Osteocyte (in vitro differentiated cells): ENCODE results near the gene NGEF. TPM values are rescaled to one million over a fixed set of nuclear protein-coding genes. Genes with fewer than 3 reads are reported as not detected.
"Not testable (repeated sequence)": the region's sequence is repeated elsewhere in the genome, so short reads cannot be mapped to it uniquely, and the experiment has no call there.

ENCODE experiments used
- DNase-seq: peaks from one replicate; pipeline ENCODE4 v3.0.0; 2021; ENCODE audit warnings: mixed read lengths; ENCODE audit not compliant: unreplicated experiment; ENCODE audit errors: extremely low spot score
- H3K27ac Mint-ChIP-seq: one replicate; pipeline ENCODE4 v1.8.0; 2021; ENCODE audit warnings: mild to moderate bottlenecking, mixed read lengths; ENCODE audit not compliant: unreplicated experiment
- H3K27me3 Mint-ChIP-seq: one replicate; pipeline ENCODE4 v1.8.0; 2021; ENCODE audit warnings: mixed read lengths; ENCODE audit not compliant: unreplicated experiment
- H3K36me3 Mint-ChIP-seq: one replicate; pipeline ENCODE4 v1.8.0; 2021; ENCODE audit warnings: mixed read lengths; ENCODE audit not compliant: unreplicated experiment
- H3K4me1 Mint-ChIP-seq: one replicate; pipeline ENCODE4 v1.8.0; 2021; ENCODE audit warnings: mixed read lengths; ENCODE audit not compliant: unreplicated experiment
- H3K4me3 Mint-ChIP-seq: one replicate; pipeline ENCODE4 v1.8.0; 2021; ENCODE audit warnings: mild to moderate bottlenecking, moderate library complexity, mixed read lengths; ENCODE audit not compliant: unreplicated experiment
- H3K9me3 Mint-ChIP-seq: one replicate; pipeline ENCODE4 v1.8.0; 2021; ENCODE audit warnings: mixed read lengths; ENCODE audit not compliant: unreplicated experiment
- CTCF ChIP-seq: fragments of 200-600 bp; sonication (generic); IDR thresholded peaks from 2 replicates; pipeline ENCODE4 v1.5.0; 2021; ENCODE audit warnings: antibody characterized with exemption, mild to moderate bottlenecking, moderate library complexity
- total RNA-seq: library from RNA; stranded (reverse); gene quantifications from 2 replicates; pipeline ENCODE4 v1.2.1, GENCODE V29; 2021

The NGEF gene
- total RNA-seq, 1 donor from 2014 or later = 0.27 TPM

DNA sequence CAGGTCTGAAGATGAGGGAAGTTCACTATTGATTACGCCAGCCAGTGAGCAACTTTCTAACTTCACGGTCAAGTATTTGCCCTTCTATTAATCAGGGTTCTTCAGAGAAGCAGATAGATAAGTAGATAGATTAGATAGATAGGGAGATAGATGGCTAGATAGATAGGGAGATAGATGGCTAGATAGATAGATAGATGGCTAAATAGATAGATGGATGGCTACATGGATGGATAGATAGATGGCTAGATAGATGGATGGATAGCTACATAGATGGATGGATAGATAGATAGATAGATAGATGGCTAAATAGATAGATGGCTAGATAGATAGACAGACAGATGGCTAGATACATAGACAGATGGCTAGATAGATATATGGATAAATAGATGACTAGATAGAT is 42.3 kb upstream of the NGEF start:
- H3K4me1 Mint-ChIP-seq = peaks cover 15% of the 10 kb centered on the region
- DNase-seq = no peak
- peaks cover 28% of the 10 kb centered on the region for H3K27me3 Mint-ChIP-seq
- H3K27ac Mint-ChIP-seq = no peak overlapping the region
- H3K36me3 Mint-ChIP-seq = no peaks in the 10 kb centered on the region
- TF ChIP-seq CTCF = no peak
- H3K9me3 Mint-ChIP-seq = no peaks in the 10 kb centered on the region
- H3K4me3 Mint-ChIP-seq = no peak overlapping the region

DNA sequence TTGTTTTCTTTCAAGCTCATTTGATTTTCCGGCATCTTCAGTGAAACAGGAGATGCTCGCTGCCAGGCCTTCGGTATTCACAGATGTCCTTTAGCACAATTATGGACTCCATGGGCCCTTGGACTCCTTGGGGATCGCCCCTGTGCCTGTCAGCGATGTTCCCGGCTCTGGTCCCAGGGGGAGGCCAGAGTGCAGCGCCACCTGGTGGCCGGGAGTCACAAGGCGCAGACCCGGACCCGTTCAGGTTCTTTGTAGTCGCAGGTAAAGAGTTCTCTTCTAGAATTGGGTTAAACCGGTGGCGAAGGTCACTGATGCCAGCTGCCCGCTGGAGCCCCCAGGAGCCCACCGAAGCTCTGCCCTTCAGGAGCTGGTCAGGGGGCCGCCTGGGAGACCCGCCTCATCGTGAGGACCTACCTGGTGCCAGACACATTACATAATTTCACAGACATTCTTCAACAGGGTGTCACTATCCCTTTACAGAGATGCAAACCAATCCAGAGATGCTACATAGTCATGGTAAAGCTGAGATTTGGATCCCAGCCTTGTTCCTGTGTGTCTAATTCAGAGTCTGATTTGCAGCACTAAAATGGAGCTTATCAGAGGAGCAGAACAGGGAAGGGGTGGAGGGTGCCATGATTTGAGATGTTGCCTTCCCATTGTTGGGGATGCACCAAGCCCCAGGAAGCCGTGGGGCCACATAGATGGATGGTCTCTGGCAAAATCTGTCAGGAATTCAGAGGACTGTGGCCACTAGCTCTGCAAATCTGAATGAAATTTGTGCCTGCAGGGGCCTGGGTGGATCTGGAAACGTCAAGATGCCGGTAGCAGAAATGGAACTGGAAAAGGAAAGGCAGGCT is 41.1 kb upstream of the NGEF start:
- Mint-ChIP-seq H3K4me1 (peaks cover 16% of the 10 kb centered on the region), H3K36me3 (no peaks in the 10 kb centered on the region), H3K27ac (no peak overlapping the region), H3K4me3 (no peak overlapping the region), H3K9me3 (no peaks in the 10 kb centered on the region), H3K27me3 (peaks cover 38% of the 10 kb centered on the region)
- no peak for DNase-seq
- TF ChIP-seq CTCF = peak; percentile 90

GRCh38 chr2:233052517-233052916 is 39.5 kb upstream of the NGEF start:
- H3K36me3 Mint-ChIP-seq, H3K27ac Mint-ChIP-seq, DNase-seq, H3K9me3 Mint-ChIP-seq, H3K4me3 Mint-ChIP-seq: not testable (repeated sequence)
- peaks cover 19% of the 10 kb centered on the region for H3K4me1 Mint-ChIP-seq
- peaks cover 49% of the 10 kb centered on the region for H3K27me3 Mint-ChIP-seq

- no peak for DNase-seq
- H3K27me3 Mint-ChIP-seq = peaks cover 51% of the 10 kb centered on the region
- H3K9me3 Mint-ChIP-seq = no peaks in the 10 kb centered on the region
- H3K27ac Mint-ChIP-seq = no peak overlapping the region
- H3K36me3 Mint-ChIP-seq = no peaks in the 10 kb centered on the region
- TF ChIP-seq CTCF = no peak
- H3K4me1 Mint-ChIP-seq = peaks cover 19% of the 10 kb centered on the region
- no peak overlapping the region for H3K4me3 Mint-ChIP-seq
Measured at GRCh38 chr2:233051241-233052149, 38.4 kb upstream of the NGEF start.

DNA sequence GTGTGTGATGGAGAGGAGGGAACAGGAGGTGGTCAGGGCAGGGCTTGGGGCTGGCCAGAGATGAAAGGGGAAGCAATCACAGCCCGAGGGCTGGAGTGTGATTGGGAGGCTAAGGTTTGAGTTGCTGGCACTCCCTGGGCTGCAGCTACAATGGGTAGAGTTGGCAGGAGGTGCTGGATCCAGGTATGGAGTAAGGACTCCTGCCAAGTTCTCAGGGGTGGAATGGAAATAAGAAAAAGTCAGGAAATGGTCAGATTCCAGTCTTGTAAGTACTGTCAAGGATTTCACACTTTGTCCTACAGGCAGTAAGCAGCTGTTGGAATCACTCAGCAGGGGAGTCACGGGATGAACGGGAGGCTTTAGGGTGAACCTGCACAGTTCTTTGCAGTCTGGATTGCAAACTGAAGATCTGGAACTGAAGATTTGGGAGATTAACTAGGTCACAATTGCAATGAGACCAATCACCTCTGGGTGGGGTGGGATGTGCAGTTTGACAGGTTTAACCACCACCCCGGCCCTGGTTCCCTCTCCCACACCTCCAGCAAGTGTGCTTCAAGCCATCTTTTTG is 36.2 kb upstream of the NGEF start:
- Mint-ChIP-seq H3K4me1 (peaks cover 14% of the 10 kb centered on the region), H3K27me3 (peaks cover 55% of the 10 kb centered on the region), H3K27ac (no peak overlapping the region)

More for the DNA sequence above, 36.2 kb upstream of the NGEF start:
- no peak for TF ChIP-seq CTCF
- no peak overlapping the region for H3K4me3 Mint-ChIP-seq
- no peak for DNase-seq
- no peaks in the 10 kb centered on the region for H3K36me3 Mint-ChIP-seq
- no peaks in the 10 kb centered on the region for H3K9me3 Mint-ChIP-seq
